CD14-positive monocyte (primary cell): ENCODE results near the gene HSPH1. TPM values are rescaled to one million over a fixed set of nuclear protein-coding genes. Genes with fewer than 3 reads are reported as not detected.

Experiments used
- DNase-seq, 3 donors: peaks; one replicate each; pipeline ENCODE4 v3.0.0-alpha.2; 2011 to 2022
- H2AFZ ChIP-seq: 2 replicates; pipeline ENCODE4 v1.6.0; 2012; ENCODE audit warnings: mild to moderate bottlenecking, low read depth, low read length, inconsistent platforms; ENCODE audit not compliant: insufficient read depth, poor library complexity, severe bottlenecking
- H3K27ac ChIP-seq, 2 donors: 1 replicate in 1 of 2; 2 replicates in 1 of 2; pipeline ENCODE4 v1.5.1; 2012 to 2013; ENCODE audit warnings: low read length in 2 of 2, control low read depth in 1 of 2, inconsistent platforms in 1 of 2, low read depth in 1 of 2, mild to moderate bottlenecking in 1 of 2
- H3K27me3 ChIP-seq, 2 donors: one replicate each; pipeline versions ENCODE4 v1.6.0 to v1.6.1; 2011 to 2013; ENCODE audit warnings: low read length in 2 of 2; ENCODE audit not compliant: control insufficient read depth in 2 of 2, insufficient read depth in 2 of 2
- H3K36me3 ChIP-seq, 2 donors: replicated peaks in 1 of 2; 1 replicate in 1 of 2; 2 replicates in 1 of 2; pipeline versions ENCODE4 v1.5.1 to v1.6.1; 2012 to 2013; ENCODE audit warnings: low read length in 2 of 2, control low read depth in 1 of 2, inconsistent platforms in 1 of 2, mild to moderate bottlenecking in 1 of 2; ENCODE audit not compliant: insufficient read depth in 2 of 2, control insufficient read depth in 1 of 2
- H3K4me1 ChIP-seq, 2 donors: 1 replicate in 1 of 2; 2 replicates in 1 of 2; pipeline versions ENCODE4 v1.5.1 to v1.6.1; 2012 to 2013; ENCODE audit warnings: low read length in 2 of 2, control low read depth in 1 of 2, inconsistent platforms in 1 of 2, mild to moderate bottlenecking in 1 of 2, moderate library complexity in 1 of 2; ENCODE audit not compliant: insufficient read depth in 2 of 2, control insufficient read depth in 1 of 2
- H3K4me2 ChIP-seq: replicated peaks from 2 replicates; pipeline ENCODE3; 2012; ENCODE audit warnings: low read length, moderate library complexity, mild to moderate bottlenecking; ENCODE audit not compliant: poor library complexity, severe bottlenecking; ENCODE audit errors: extremely low read depth
- H3K4me3 ChIP-seq, 3 experiments: fragments of 200-600 bp in 1 of 3; sonication (generic) in 1 of 3; replicated peaks in 1 of 3; 1 replicate in 2 of 3; 2 replicates in 1 of 3; pipeline ENCODE4 v1.5.1; 2011 to 2013; ENCODE audit warnings: low read length in 3 of 3, mild to moderate bottlenecking in 3 of 3, control low read depth in 2 of 3, low read depth in 2 of 3, inconsistent platforms in 1 of 3, moderate library complexity in 1 of 3
- H3K79me2 ChIP-seq: 2 replicates; pipeline ENCODE4 v1.6.0; 2012; ENCODE audit warnings: mild to moderate bottlenecking, control low read depth, inconsistent platforms, low read length, moderate library complexity; ENCODE audit not compliant: insufficient read depth
- H3K9ac ChIP-seq: 2 replicates; pipeline ENCODE4 v1.6.0; 2017; ENCODE audit warnings: low read length, mild to moderate bottlenecking; ENCODE audit not compliant: insufficient read depth, poor library complexity, severe bottlenecking
- H3K9me3 ChIP-seq, 2 donors: replicated peaks in 1 of 2; 1 replicate in 1 of 2; 2 replicates in 1 of 2; pipeline versions ENCODE4 v1.5.1 to v1.6.1; 2012 to 2013; ENCODE audit warnings: low read length in 2 of 2, control low read depth in 1 of 2; ENCODE audit not compliant: control insufficient read depth in 1 of 2, insufficient read depth in 1 of 2
- H4K20me1 ChIP-seq: 2 replicates; pipeline ENCODE4 v1.6.0; 2012; ENCODE audit warnings: mild to moderate bottlenecking, low read length, control low read depth, moderate library complexity; ENCODE audit not compliant: insufficient read depth
- H3K27ac Mint-ChIP-seq, 7 donors: one replicate each; pipeline ENCODE4 v1.8.0; 2020; ENCODE audit warnings: mild to moderate bottlenecking in 7 of 7, mixed read lengths in 7 of 7, moderate library complexity in 6 of 7, inconsistent platforms in 2 of 7
- H3K27me3 Mint-ChIP-seq, 3 donors: one replicate each; pipeline ENCODE4 v1.8.0; 2021 to 2022; ENCODE audit warnings: low read depth in 3 of 3, mild to moderate bottlenecking in 3 of 3, mixed read lengths in 3 of 3, moderate library complexity in 3 of 3, inconsistent platforms in 1 of 3
- H3K36me3 Mint-ChIP-seq, 2 donors: one replicate each; pipeline ENCODE4 v1.8.0; 2020; ENCODE audit warnings: mixed read lengths in 2 of 2, inconsistent platforms in 1 of 2, mild to moderate bottlenecking in 1 of 2
- H3K4me1 Mint-ChIP-seq: one replicate; pipeline ENCODE4 v1.8.0; 2020; ENCODE audit warnings: mild to moderate bottlenecking, mixed read lengths
- H3K4me3 Mint-ChIP-seq, 2 donors: one replicate each; pipeline ENCODE4 v1.8.0; 2020; ENCODE audit warnings: mild to moderate bottlenecking in 2 of 2, mixed read lengths in 2 of 2, moderate library complexity in 1 of 2
- H3K9me3 Mint-ChIP-seq, 7 donors: one replicate each; pipeline ENCODE4 v1.8.0; 2020 to 2022; ENCODE audit warnings: mixed read lengths in 7 of 7, mild to moderate bottlenecking in 6 of 7, moderate library complexity in 6 of 7, inconsistent platforms in 2 of 7
- CTCF ChIP-seq: fragments of 200-600 bp; IDR thresholded peaks from one replicate; pipeline ENCODE4 v1.8.0; 2022; ENCODE audit warnings: antibody characterized with exemption, mild to moderate bottlenecking
- WGBS: methylation state at CpG from one replicate; pipeline ENCODE4 v1.1.5; 2013; ENCODE audit warnings: missing lambda C conversion rate; ENCODE audit not compliant: insufficient coverage; 5-methylcytosine and 5-hydroxymethylcytosine counted together
- intact Hi-C, 2 donors: fragments of 100-400 bp; cut with micrococcal nuclease; formaldehyde crosslinking; loops; one replicate each; pipeline versions ENCODE4 v1.15.0 to v1.15.1; 2023
- polyA plus RNA-seq, 3 donors: library from polyadenylated mRNA; depleted of rRNA in 1 of 3; unstranded in 2 of 3; stranded (reverse) in 1 of 3; fragments of 300-500 nt in 2 of 3; fragments of >200 nt in 1 of 3; fragmentation: Illumina TruSeq in 2 of 3; gene quantifications; 1 replicate in 2 of 3; 2 replicates in 1 of 3; pipeline ENCODE4 v1.2.3, GENCODE V29; 2012 to 2021

HSPH1 gene
- polyA plus RNA-seq, 3 donors: 7.4 to 11.3 (median 9.1) TPM

GRCh38 chr13:31110169-31110568, 51.5 kb downstream of the HSPH1 start:
- no peak for DNase-seq
- H3K27ac Mint-ChIP-seq: no peak overlapping the region
- 100% methylated on average over 6 of the region's 7 CpGs for WGBS
- no peak overlapping the region for H3K4me3 Mint-ChIP-seq
- H3K79me2 ChIP-seq: no peaks in the 10 kb centered on the region
- no peak for TF ChIP-seq CTCF
- no peaks in the 10 kb centered on the region for H4K20me1 ChIP-seq
- H3K27me3 ChIP-seq: peaks cover 0 to 2% of the 10 kb centered on the region in 2 donors
- H3K4me1 ChIP-seq: no peaks in the 10 kb centered on the region
- H3K9me3 ChIP-seq: no peaks in the 10 kb centered on the region
- H2AFZ ChIP-seq: no peak overlapping the region
- no peaks in the 10 kb centered on the region for H3K36me3 ChIP-seq
- H3K4me1 Mint-ChIP-seq: no peaks in the 10 kb centered on the region
- H3K27ac ChIP-seq: no peak overlapping the region
- H3K9ac ChIP-seq: no peak overlapping the region
- peaks cover 2 to 14% (median 4%) of the 10 kb centered on the region in 3 donors for H3K27me3 Mint-ChIP-seq
- H3K9me3 Mint-ChIP-seq: no peaks in the 10 kb centered on the region
- H3K4me2 ChIP-seq: no peak overlapping the region
- H3K4me3 ChIP-seq: no peak overlapping the region
- intact Hi-C loops: no loop called here
- H3K36me3 Mint-ChIP-seq: no peaks in the 10 kb centered on the region

DNA sequence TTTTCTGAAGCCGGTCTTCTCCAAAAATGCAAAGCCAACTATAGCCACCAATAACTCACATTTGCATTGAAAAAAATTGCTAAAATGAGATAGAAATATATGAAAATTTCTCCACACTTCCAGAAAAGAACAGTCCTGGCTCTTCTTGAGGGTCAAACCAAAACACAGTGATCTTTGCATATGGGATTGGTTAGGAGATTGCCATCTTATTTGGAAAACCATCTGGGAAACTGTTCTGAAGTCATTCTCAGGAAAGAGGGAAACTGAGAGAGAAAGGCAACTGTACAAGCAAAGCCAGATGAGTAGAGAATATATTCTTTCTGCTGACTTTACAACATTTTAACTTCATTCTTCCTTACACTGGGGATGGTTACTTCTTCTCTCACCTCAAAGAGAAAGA, 54.6 kb downstream of the HSPH1 start:
- Mint-ChIP-seq H3K4me3 (no peak overlapping the region), H3K4me1 (no peaks in the 10 kb centered on the region), H3K36me3 (no peaks in the 10 kb centered on the region), H3K27me3 (peaks cover 2 to 6% (median 6%) of the 10 kb centered on the region in 3 donors), H3K9me3 (no peaks in the 10 kb centered on the region), H3K27ac (no peak overlapping the region)
- Histone ChIP-seq H3K9ac (no peak overlapping the region), H3K79me2 (no peaks in the 10 kb centered on the region), H2AFZ (no peak overlapping the region), H4K20me1 (no peaks in the 10 kb centered on the region), H3K4me1 (no peaks in the 10 kb centered on the region), H3K4me3 (no peak overlapping the region), H3K36me3 (no peaks in the 10 kb centered on the region), H3K27me3 (no peaks in the 10 kb centered on the region), H3K4me2 (no peak overlapping the region), H3K9me3 (no peaks in the 10 kb centered on the region), H3K27ac (no peak overlapping the region)
- no peak for TF ChIP-seq CTCF
- no CpG with 5 or more reads among the region's 1 CpG for WGBS
- intact Hi-C loops: no loop called here
- no peak for DNase-seq
